T-helper 17 cell (primary cell): ENCODE results near the gene SLC6A17. TPM values are rescaled to one million over a fixed set of nuclear protein-coding genes. Genes with fewer than 3 reads are reported as not detected.

Experiments used
- ATAC-seq: fragments of 150-1000 bp; cut with Tn5 transposase; 2 replicates; pipeline ENCODE4 v1.10.0; 2021; ENCODE audit warnings: mild to moderate bottlenecking, moderate library complexity
- DNase-seq, 3 donors: peaks; one replicate each; pipeline versions ENCODE4 v3.0.0 to v3.0.0-alpha.2; 2020 to 2021
- H3K9me3 ChIP-seq: one replicate; pipeline ENCODE4 v1.7.0; 2013; ENCODE audit warnings: low read length, mild to moderate bottlenecking; ENCODE audit not compliant: control insufficient read depth, poor library complexity, severe bottlenecking
- H3K27ac Mint-ChIP-seq: one replicate; pipeline ENCODE4 v1.8.0; 2022; ENCODE audit warnings: mild to moderate bottlenecking, moderate library complexity, mixed read lengths
- H3K27me3 Mint-ChIP-seq: one replicate; pipeline ENCODE4 v1.8.0; 2022; ENCODE audit warnings: mixed read lengths
- H3K36me3 Mint-ChIP-seq: one replicate; pipeline ENCODE4 v1.8.0; 2022; ENCODE audit warnings: low read depth, mixed read lengths
- H3K4me1 Mint-ChIP-seq: one replicate; pipeline ENCODE4 v1.8.0; 2022; ENCODE audit warnings: mild to moderate bottlenecking, mixed read lengths
- H3K4me3 Mint-ChIP-seq: one replicate; pipeline ENCODE4 v1.8.0; 2022; ENCODE audit warnings: mild to moderate bottlenecking, moderate library complexity, mixed read lengths
- total RNA-seq, 4 donors: library from RNA in 2 of 4; stranded (reverse) in 2 of 4; gene quantifications; one replicate each; pipeline ENCODE4 v1.2.3 and lab custom pipeline; 2022 to 2026

Gene SLC6A17
- total RNA-seq, 2 donors from 2014 or later = not detected

DNA sequence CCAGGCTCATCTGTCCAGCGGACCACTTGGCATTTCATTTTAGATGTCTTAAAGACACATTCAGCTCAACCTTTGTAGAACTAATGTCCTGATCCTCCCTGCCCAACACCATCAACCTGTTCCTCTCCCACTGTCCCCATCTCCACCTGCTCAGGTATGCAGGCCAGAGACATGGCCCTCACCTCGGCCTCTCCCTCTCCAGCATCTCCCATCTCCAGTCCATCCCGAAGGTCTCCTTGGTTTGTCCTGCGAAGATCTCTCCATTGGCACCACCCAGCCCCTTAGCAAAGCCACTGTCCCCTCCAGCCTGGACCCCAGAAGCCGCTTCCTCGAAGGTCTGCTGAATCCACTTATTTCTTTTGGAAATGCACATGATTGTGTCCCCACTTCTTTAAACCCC, 38.9 kb downstream of the SLC6A17 start:
- Mint-ChIP-seq H3K4me1 (peaks cover 8% of the 10 kb centered on the region), H3K36me3 (peaks cover 3% of the 10 kb centered on the region), H3K4me3 (no peak overlapping the region), H3K27ac (no peak overlapping the region), H3K27me3 (peaks cover 39% of the 10 kb centered on the region)
- ATAC-seq (no peak), DNase-seq (no peak)
- H3K9me3 ChIP-seq = no peaks in the 10 kb centered on the region

DNA sequence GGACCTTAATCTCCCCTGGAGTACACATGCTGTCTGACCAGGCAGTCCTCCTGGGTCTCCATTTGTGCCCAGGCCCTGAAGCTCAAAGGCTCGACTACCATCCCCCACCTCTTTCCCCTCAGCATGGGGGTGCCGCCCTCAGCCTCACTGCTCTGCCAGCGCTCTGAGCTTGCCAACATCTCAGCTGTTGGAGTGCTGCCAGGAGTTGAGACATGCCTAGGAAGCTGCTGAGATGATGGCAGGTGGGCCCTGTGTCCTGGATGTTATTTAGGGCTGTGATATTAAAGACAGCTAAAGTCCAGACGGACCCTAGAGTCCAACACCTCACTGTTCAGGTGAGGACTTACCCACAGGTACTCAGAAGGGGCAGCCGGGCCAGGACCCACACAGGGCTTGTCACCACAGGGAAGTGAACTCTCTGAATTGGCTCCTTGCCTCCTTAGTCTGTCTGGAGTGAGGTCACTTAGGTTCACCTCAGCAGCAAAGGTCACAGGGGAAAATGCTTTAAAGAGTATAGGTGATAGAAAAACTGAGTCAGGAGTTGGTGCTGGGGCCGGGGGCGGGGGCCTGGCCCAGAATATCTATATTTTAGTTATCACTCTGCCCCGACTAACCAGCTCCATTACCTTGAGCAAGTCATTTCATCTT, 40.1 kb downstream of the SLC6A17 start:
- DNase-seq (no peak), ATAC-seq (no peak)
- H3K9me3 ChIP-seq = no peaks in the 10 kb centered on the region
- H3K27me3 Mint-ChIP-seq = peaks cover 39% of the 10 kb centered on the region
- H3K4me1 Mint-ChIP-seq = peaks cover 8% of the 10 kb centered on the region
- H3K4me3 Mint-ChIP-seq = no peak overlapping the region
- H3K27ac Mint-ChIP-seq = no peak overlapping the region
- peaks cover 3% of the 10 kb centered on the region for H3K36me3 Mint-ChIP-seq

DNA sequence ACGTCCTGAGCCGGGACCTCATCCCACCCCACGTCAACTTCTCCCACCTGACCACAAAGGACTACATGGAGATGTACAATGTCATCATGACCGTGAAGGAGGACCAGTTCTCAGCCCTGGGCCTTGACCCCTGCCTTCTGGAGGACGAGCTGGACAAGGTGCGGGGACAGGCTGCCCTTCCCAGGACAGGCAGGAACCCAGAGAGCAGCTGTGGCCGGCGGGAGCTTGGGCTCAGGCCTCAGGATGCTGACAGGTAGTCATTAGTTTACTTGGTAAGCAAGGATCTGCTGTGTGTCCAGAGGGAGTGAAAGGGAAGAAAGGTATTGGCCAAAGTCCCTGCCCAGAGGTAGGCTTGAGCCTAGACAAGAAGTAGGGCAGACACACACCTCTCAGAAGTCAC, 42.2 kb downstream of the SLC6A17 start:
- Mint-ChIP-seq H3K27ac (no peak overlapping the region), H3K27me3 (peaks cover 28% of the 10 kb centered on the region), H3K4me1 (peaks cover 8% of the 10 kb centered on the region), H3K4me3 (no peak overlapping the region), H3K36me3 (peaks cover 3% of the 10 kb centered on the region)
- H3K9me3 ChIP-seq = no peaks in the 10 kb centered on the region
- no peak for ATAC-seq
- DNase-seq = no peak

DNA sequence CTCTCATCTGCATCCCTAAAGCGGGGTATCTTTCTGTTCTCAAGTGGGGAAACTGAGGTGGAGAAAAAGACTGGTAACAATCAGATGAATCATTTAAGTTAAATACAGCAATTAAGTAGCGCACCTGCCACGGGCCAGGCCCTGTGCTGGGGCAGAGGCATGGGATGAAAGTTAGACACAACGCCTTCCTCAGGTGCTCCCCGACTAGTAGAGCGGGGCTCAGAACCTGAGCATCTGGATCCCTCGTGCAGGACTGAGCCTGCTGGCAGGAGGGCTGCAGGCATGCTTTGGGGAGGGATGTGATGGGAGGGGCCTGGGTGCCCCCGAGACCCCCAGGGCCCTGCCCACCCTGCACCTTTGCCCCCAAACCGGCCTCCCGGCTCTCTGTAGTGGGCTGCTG, 44.9 kb downstream of the SLC6A17 start:
- Mint-ChIP-seq H3K27me3 (peaks cover 8% of the 10 kb centered on the region), H3K36me3 (no peaks in the 10 kb centered on the region), H3K27ac (no peak overlapping the region), H3K4me1 (peaks cover 3% of the 10 kb centered on the region), H3K4me3 (no peak overlapping the region)
- no peak for ATAC-seq
- no peaks in the 10 kb centered on the region for H3K9me3 ChIP-seq
- DNase-seq = no peak

DNA sequence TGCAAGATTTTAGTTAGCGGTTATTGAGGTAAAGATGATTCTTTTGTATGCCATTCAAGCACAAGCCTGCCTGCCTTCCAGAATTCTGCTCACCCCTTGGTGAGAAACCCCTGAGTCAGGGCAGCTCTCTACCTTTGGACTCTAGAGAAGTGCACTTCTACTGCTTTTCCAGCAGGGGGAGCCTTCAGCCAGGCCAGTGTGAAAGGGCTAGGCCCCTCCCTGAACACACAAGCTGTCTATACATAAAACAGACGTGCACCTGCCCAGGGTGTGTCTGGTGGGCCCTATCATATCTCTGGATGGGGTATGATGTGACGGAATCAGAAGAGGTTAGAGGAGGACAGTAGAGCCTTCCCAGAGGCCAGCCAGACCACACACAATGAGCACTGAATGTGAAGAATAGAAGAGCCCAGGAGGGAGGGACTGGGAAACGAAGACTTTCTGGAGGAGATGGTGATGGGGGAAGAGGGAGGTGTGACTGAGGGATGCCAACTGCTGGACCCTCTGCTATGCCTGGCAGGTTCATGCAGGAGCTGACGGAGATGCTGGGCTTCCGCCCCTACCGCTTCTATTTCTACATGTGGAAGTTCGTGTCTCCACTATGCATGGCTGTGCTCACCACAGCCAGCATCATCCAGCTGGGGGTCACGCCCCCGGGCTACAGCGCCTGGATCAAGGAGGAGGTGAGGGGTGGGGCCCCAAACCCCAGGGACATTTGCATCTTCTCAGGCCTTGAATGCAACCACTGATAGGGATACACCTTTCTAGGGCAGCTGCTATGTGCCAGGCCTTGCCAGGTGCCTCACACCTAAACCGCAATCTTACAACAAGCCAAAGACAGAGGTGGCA, 46.8 kb downstream of the SLC6A17 start:
- peak; percentile 97 for ATAC-seq
- Mint-ChIP-seq H3K27me3 (no peaks in the 10 kb centered on the region), H3K36me3 (no peaks in the 10 kb centered on the region), H3K27ac (no peak overlapping the region), H3K4me1 (peaks cover 3% of the 10 kb centered on the region), H3K4me3 (peak overlapping the region; percentile 19)
- no peaks in the 10 kb centered on the region for H3K9me3 ChIP-seq
- peak; percentile 31 to 50 (median 32) for DNase-seq

DNA sequence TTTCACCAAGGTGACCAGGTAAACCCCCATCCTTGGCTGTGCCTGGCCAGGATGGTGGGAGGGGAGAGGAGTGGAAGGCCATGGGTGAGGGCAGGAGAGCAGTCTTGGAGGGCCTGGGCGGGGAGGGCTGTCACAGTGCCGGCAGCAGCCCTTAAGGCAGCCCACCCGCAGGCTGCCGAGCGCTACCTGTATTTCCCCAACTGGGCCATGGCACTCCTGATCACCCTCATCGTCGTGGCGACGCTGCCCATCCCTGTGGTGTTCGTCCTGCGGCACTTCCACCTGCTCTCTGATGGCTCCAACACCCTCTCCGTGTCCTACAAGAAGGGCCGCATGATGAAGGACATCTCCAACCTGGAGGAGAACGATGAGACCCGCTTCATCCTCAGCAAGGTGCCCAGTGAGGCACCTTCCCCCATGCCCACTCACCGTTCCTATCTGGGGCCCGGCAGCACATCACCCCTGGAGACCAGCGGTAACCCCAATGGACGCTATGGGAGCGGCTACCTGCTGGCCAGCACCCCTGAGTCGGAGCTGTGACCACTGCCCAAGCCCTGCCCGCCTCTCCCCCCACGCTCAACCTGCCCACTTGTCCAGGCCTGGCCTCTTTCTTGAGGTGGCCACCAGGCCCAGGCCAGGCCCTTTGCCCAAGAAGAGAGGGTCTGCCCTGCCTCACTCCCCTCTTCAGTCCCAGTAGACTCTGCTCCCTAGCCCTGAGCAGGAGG, 47.8 kb downstream of the SLC6A17 start:
- peaks cover 6% of the 10 kb centered on the region for H3K4me1 Mint-ChIP-seq
- DNase-seq (no peak), ATAC-seq (no peak)
- no peaks in the 10 kb centered on the region for H3K27me3 Mint-ChIP-seq
- no peaks in the 10 kb centered on the region for H3K9me3 ChIP-seq
- H3K4me3 Mint-ChIP-seq = peak overlapping the region; percentile 50
- no peak overlapping the region for H3K27ac Mint-ChIP-seq
- H3K36me3 Mint-ChIP-seq = no peaks in the 10 kb centered on the region

DNA sequence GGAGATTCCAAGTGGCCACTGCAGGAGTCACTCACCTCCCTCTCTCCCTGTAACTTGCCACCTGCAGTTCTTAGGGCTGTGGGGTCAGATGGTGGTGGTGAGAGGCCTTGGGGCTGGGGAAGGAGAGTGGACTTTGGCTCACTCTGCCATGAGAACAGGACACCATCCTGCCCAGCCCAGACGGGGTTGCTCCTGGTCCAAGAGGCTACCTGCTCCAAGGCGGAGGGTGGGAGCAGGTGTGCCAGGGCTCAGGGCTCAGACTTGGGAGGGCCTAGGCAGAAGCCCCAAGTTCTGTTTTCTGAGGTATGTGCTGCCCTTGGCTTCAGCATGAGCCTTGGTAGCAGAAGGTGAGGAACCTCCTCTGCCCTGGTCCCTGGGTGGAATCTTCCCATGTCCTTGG, 48.5 kb downstream of the SLC6A17 start:
- Mint-ChIP-seq H3K36me3 (no peaks in the 10 kb centered on the region), H3K4me1 (peaks cover 9% of the 10 kb centered on the region), H3K27ac (no peak overlapping the region), H3K4me3 (no peak overlapping the region), H3K27me3 (no peaks in the 10 kb centered on the region)
- no peak for DNase-seq
- H3K9me3 ChIP-seq = no peaks in the 10 kb centered on the region
- ATAC-seq = no peak

DNA sequence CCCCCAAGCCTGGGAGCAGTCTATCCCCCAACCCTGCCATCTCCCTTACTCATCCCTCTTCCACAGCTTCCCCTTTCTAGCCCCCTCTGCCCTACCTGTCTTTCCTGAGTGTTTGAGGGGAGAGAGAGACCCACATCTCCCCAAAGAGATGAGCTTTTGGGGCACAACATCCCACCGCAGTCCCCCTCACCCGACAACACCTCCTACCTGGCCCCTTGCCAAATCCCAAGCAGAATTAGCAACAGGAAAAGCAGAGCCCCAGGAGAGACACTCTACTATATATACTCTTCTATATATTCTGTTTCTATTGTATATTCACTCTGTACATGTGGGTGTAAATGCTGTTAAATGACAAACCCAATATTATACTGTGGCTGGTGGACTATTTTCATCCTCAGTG, 49.9 kb downstream of the SLC6A17 start:
- no peaks in the 10 kb centered on the region for H3K9me3 ChIP-seq
- ATAC-seq (no peak), DNase-seq (no peak)
- Mint-ChIP-seq H3K4me1 (peaks cover 9% of the 10 kb centered on the region), H3K4me3 (no peak overlapping the region), H3K36me3 (no peaks in the 10 kb centered on the region), H3K27me3 (no peaks in the 10 kb centered on the region), H3K27ac (no peak overlapping the region)

DNA sequence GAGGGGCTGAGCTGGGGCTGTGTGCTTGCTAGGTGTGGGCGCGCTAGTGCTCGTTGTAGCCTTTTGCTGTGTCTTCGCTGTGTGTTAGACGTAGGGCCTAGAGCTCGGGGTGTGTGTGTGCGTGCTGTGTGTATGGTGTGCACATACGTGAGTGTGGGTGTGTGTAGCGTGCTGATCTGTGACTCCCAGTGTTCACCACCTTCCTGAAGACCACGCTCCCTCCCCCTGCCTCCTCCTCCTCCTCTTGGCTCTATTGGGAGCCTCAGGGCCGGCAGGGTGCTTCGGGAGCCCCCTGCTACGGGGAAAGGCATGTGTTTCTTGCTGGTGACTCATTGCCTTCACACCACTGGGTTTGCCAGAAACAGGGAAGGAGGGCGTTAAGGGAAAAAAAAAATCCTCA, 50.4 kb downstream of the SLC6A17 start:
- no peaks in the 10 kb centered on the region for H3K27me3 Mint-ChIP-seq
- no peak for ATAC-seq
- no peaks in the 10 kb centered on the region for H3K9me3 ChIP-seq
- peaks cover 9% of the 10 kb centered on the region for H3K4me1 Mint-ChIP-seq
- no peaks in the 10 kb centered on the region for H3K36me3 Mint-ChIP-seq
- no peak overlapping the region for H3K27ac Mint-ChIP-seq
- DNase-seq = no peak
- no peak overlapping the region for H3K4me3 Mint-ChIP-seq

DNA sequence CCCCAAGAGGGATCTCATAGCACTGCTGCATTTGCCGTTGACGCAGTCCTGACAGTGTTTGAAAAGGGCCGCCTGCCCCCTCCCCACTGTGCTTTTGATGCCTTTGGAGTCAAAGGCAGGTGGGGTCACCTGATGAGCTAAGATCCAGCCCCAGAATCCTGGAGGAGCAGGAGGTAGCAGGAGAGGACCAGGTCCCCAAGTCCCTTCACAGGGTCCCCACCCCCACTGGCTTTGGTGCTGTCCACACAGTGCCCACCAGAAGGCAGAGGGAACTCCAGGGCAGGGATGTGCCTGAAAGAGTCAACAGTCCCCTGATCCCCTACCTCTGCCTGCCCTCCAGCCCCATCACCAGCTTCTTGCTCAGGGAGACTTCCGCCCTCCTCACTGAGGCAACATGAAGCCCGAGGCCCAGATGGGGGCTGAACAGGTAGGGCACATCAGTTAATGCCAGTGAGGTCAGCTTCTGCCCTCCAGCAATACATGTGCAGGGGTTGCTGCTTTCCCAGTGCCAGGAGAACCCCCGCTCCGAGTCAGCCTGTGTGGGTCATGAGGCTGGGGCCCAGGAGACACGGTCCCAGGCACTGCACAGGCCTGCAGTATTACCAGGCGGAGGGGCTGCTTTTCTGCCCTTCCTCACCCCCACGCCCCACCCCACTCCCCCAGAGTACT, 51.0 kb downstream of the SLC6A17 start:
- Mint-ChIP-seq H3K27me3 (no peaks in the 10 kb centered on the region), H3K27ac (no peak overlapping the region), H3K36me3 (no peaks in the 10 kb centered on the region), H3K4me1 (peaks cover 9% of the 10 kb centered on the region), H3K4me3 (no peak overlapping the region)
- DNase-seq (no peak), ATAC-seq (no peak)
- H3K9me3 ChIP-seq = no peaks in the 10 kb centered on the region

DNA sequence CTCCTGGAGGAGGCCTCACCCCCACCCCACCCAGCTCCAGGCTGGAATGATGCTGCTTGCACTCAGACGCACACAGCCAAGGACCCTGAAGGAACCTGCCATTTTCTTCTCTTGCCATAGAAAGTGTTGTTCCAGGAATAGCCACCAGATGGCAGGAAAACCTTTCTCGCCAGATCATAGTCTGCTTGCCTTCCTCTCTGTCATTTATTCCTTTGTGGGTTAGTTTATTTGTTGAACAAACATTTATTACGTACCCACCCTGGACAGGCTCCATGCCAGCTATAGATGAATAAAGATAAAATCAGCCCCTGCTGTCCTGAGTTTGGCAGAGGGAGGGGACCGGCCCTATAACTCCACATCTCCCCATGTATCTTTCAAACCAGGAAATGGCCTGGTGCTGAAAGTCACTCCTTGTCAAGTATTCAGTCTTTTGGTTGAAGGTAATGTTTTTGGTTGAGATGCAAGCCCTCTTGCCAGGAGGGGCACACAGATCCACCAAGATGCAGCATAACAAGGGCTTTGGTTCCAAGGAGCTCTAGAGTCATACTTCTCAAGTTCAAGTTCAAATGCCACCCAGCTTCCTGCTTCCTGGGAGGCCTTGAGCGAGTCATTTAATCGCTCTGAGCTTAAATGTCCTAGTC, 52.8 kb downstream of the SLC6A17 start:
- peak overlapping the region; percentile 5 for H3K4me3 Mint-ChIP-seq
- no peaks in the 10 kb centered on the region for H3K36me3 Mint-ChIP-seq
- H3K9me3 ChIP-seq = no peaks in the 10 kb centered on the region
- H3K27ac Mint-ChIP-seq = peak overlapping the region; percentile 49
- no peaks in the 10 kb centered on the region for H3K27me3 Mint-ChIP-seq
- ATAC-seq = peak; percentile 75
- H3K4me1 Mint-ChIP-seq = peaks cover 12% of the 10 kb centered on the region
- DNase-seq = peak; percentile 23 to 68 (median 26)

DNA sequence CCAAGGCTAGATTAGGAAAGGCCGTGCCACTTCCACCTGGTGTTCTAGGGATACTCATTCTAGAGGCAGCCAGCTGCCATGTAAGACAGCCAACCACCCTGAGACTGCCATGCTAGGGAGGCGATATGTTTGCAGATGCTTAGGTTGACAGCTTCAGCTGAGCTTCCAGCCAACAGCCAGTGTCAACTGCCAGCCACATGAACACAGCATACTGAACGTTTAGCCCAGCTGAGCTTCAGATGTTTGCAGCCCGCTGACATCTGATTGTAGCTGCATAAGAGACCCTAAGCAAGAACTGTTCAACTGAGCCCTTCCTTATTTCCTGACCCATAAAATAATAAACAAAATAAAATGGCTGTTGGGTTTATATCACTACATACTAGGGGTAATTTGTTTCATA, 54.9 kb downstream of the SLC6A17 start:
- Mint-ChIP-seq H3K36me3 (no peaks in the 10 kb centered on the region), H3K27me3 (no peaks in the 10 kb centered on the region), H3K4me1 (peaks cover 24% of the 10 kb centered on the region), H3K4me3 (no peak overlapping the region), H3K27ac (no peak overlapping the region)
- ATAC-seq = no peak
- no peak for DNase-seq
- no peaks in the 10 kb centered on the region for H3K9me3 ChIP-seq
